Upper lobe of left lung (tissue), 6 donors: ENCODE results near the gene PEX5L. TPM values are rescaled to one million over a fixed set of nuclear protein-coding genes. Genes with fewer than 3 reads are reported as not detected.

Experiments used
- ATAC-seq, 2 donors: fragments of 200-7000 bp; cut with Tn5 transposase; one replicate each; pipeline ENCODE4 v1.9.1; 2022; ENCODE audit warnings: mild to moderate bottlenecking in 2 of 2, moderate library complexity in 2 of 2; ENCODE audit not compliant: low FRiP score in 2 of 2
- DNase-seq, 2 donors: peaks; one replicate each; pipeline ENCODE4 v3.0.0-alpha.2; 2019 to 2020
- H3K27ac ChIP-seq, 4 donors: fragments of 200-600 bp; sonication (generic); one replicate each; pipeline ENCODE4 v1.5.1; 2016 to 2019
- H3K27me3 ChIP-seq, 4 donors: fragments of 200-600 bp; sonication (generic); one replicate each; pipeline ENCODE4 v1.5.1; 2017 to 2019
- H3K36me3 ChIP-seq, 4 donors: fragments of 200-600 bp; sonication (generic); one replicate each; pipeline ENCODE4 v1.5.1; 2016 to 2019
- H3K4me1 ChIP-seq, 4 donors: fragments of 200-600 bp; sonication (generic); one replicate each; pipeline ENCODE4 v1.5.1; 2018 to 2019
- H3K4me3 ChIP-seq, 4 donors: fragments of 200-600 bp; sonication (generic); one replicate each; pipeline ENCODE4 v1.5.1; 2017 to 2019; ENCODE audit warnings: mild to moderate bottlenecking in 2 of 4, moderate library complexity in 1 of 4
- H3K9me3 ChIP-seq, 4 donors: fragments of 200-600 bp; sonication (generic); one replicate each; pipeline ENCODE4 v1.5.1; 2018 to 2019
- EP300 ChIP-seq, 4 donors: sonication (generic); formaldehyde crosslinking; IDR thresholded peaks; one replicate each; pipeline ENCODE4 v1.5.1; 2017; ENCODE audit warnings: antibody characterized with exemption in 4 of 4, control low read depth in 2 of 4
- POLR2A ChIP-seq, 4 donors: fragments of 450-650 bp; IDR thresholded peaks; one replicate each; pipeline ENCODE4 v1.5.1; 2016 to 2017; ENCODE audit warnings: antibody characterized with exemption in 4 of 4, mild to moderate bottlenecking in 2 of 4
- POLR2AphosphoS5 ChIP-seq, 2 donors: sonication (generic); formaldehyde crosslinking; IDR thresholded peaks; one replicate each; pipeline ENCODE4 v1.5.1; 2017; ENCODE audit warnings: antibody characterized with exemption in 2 of 2
- WGBS, 2 donors: methylation state at CpG; one replicate each; pipeline ENCODE4 v1.1.5; 2017 to 2018; 5-methylcytosine and 5-hydroxymethylcytosine counted together
- total RNA-seq, 6 donors: library from RNA; depleted of rRNA in 4 of 6; stranded (reverse); fragments of >200 nt in 4 of 6; gene quantifications; one replicate each; pipeline versions ENCODE4 v1.1.0 to v1.2.1, GENCODE V29; 2016 to 2021
- TF ChIP-seq, protein P1 (sequence below), 6 experiments: fragments of 450-650 bp in 4 of 6; fragments of 200-600 bp in 2 of 6; sonication (generic) in 2 of 6; IDR thresholded peaks; one replicate each; pipeline ENCODE4 v1.5.1; 2016 to 2019; ENCODE audit warnings: antibody characterized with exemption in 6 of 6
- donor health status: DM: no; HTN: no; CAD: no; lungs with moderate emphysema.
- donor health status: DM: no; HTN: yes; CAD: no; lungs with severe emphysema.

The PEX5L gene
- total RNA-seq, 6 donors from 2014 or later = not detected

GRCh38 chr3:179887295-179887943, 149.3 kb downstream of the PEX5L start:
- WGBS, 2 donors = 56 to 64% methylated on average over 4 of the region's 4 CpGs

DNA sequence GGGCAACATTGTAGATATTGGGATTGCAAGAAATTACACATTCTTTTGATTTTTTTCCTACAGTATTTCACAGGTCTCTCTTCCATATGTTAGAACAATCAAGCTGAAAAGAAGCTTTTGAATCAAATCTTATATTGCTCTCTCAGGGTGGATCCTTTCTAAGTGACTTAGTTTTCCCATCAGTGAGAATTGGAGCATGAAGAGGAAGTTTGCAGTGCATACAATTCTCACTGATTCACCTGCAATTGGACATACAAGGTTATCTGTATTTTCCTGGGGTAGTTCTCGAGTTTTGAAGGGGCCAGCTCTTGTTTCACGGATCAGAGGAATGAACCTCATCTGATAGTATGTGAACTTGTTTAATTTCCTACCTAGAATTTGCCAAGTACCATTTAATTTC, 150.8 kb downstream of the PEX5L start:
- Histone ChIP-seq H3K27me3 (no peaks in the 10 kb centered on the region), H3K27ac (no peak overlapping the region), H3K4me3 (no peak overlapping the region), H3K9me3 (no peaks in the 10 kb centered on the region), H3K4me1 (no peaks in the 10 kb centered on the region), H3K36me3 (no peaks in the 10 kb centered on the region)
- 56 to 66% methylated on average over 2 of the region's 2 CpGs for WGBS, 2 donors
- no peak for DNase-seq
- TF ChIP-seq POLR2A (IDR thresholded peaks at IDR 0.05) (no peak), POLR2AphosphoS5 (IDR thresholded peaks at IDR 0.05) (no peak), EP300 (IDR thresholded peaks at IDR 0.05) (no peak)
- TF ChIP-seq, protein P1, sequence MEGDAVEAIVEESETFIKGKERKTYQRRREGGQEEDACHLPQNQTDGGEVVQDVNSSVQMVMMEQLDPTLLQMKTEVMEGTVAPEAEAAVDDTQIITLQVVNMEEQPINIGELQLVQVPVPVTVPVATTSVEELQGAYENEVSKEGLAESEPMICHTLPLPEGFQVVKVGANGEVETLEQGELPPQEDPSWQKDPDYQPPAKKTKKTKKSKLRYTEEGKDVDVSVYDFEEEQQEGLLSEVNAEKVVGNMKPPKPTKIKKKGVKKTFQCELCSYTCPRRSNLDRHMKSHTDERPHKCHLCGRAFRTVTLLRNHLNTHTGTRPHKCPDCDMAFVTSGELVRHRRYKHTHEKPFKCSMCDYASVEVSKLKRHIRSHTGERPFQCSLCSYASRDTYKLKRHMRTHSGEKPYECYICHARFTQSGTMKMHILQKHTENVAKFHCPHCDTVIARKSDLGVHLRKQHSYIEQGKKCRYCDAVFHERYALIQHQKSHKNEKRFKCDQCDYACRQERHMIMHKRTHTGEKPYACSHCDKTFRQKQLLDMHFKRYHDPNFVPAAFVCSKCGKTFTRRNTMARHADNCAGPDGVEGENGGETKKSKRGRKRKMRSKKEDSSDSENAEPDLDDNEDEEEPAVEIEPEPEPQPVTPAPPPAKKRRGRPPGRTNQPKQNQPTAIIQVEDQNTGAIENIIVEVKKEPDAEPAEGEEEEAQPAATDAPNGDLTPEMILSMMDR (IDR thresholded peaks at IDR 0.05) = no peak
- ATAC-seq = no peak

More at GRCh38 chr3:179887295-179887943, 149.3 kb downstream of the PEX5L start:
- ATAC-seq (no peak), DNase-seq (no peak)
- no peak overlapping the region for H3K4me3 ChIP-seq
- no peak for TF ChIP-seq EP300 (IDR thresholded peaks at IDR 0.05)
- TF ChIP-seq, protein P1 (IDR thresholded peaks at IDR 0.05) = no peak
- TF ChIP-seq POLR2A (IDR thresholded peaks at IDR 0.05) = no peak
- no peak for TF ChIP-seq POLR2AphosphoS5 (IDR thresholded peaks at IDR 0.05)
- H3K4me1 ChIP-seq = no peaks in the 10 kb centered on the region
- H3K27me3 ChIP-seq = no peaks in the 10 kb centered on the region
- no peaks in the 10 kb centered on the region for H3K36me3 ChIP-seq
- H3K9me3 ChIP-seq = no peaks in the 10 kb centered on the region
- no peak overlapping the region for H3K27ac ChIP-seq

DNA sequence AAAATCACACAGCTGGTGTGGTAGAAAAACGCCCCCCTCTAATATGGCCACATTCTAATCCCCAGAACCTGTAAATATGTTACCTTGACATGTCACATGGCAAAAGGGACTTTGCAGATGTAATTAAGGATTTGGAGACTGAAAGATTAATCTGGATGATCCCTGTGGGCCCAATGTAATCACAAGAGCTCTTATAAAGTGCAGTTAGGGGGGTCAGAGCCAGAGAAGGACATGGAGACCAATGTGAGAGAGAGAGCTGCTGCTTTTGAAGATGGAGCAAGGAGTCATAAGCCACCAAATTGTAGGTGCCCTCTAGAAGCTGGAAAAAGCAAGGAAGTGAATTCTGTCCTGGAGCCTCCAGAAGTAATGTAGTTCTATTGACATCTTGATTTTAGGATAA, 152.6 kb downstream of the PEX5L start:
- Histone ChIP-seq H3K4me1 (no peaks in the 10 kb centered on the region), H3K36me3 (no peaks in the 10 kb centered on the region), H3K27ac (no peak overlapping the region), H3K9me3 (no peaks in the 10 kb centered on the region), H3K27me3 (no peaks in the 10 kb centered on the region), H3K4me3 (no peak overlapping the region)
- WGBS, 2 donors = 77 to 83% methylated on average over 1 of the region's 1 CpG
- ATAC-seq (no peak), DNase-seq (no peak)
- TF ChIP-seq POLR2A (IDR thresholded peaks at IDR 0.05) (no peak), EP300 (IDR thresholded peaks at IDR 0.05) (no peak), POLR2AphosphoS5 (IDR thresholded peaks at IDR 0.05) (no peak)
- TF ChIP-seq, protein P1 (IDR thresholded peaks at IDR 0.05) = no peak

DNA sequence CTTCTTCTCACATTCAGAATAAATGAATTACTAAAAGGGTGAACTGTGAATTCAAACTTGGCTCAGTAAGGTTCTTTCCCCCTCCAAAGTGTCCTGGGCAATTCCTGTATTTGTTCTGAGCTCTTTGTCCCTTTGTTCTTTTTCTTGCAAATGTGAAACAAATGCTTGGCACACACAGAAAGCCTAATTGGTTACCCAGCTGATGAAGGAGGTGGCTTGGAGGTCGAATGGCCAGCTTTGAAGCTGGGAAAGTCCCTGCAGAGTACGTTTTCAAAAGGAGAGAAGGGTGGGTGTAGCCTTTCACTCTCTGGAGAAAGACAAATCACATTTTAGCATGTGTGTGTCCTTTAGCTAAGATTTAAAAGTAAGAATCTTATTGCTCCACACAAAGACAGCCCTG, 154.4 kb downstream of the PEX5L start:
- DNase-seq (no peak), ATAC-seq (no peak)
- no peaks in the 10 kb centered on the region for H3K4me1 ChIP-seq
- H3K9me3 ChIP-seq = no peaks in the 10 kb centered on the region
- H3K27ac ChIP-seq = no peak overlapping the region
- no peaks in the 10 kb centered on the region for H3K36me3 ChIP-seq
- no peak overlapping the region for H3K4me3 ChIP-seq
- WGBS, 2 donors = 8 to 12% methylated on average over 2 of the region's 2 CpGs
- TF ChIP-seq, protein P1 (IDR thresholded peaks at IDR 0.05) = no peak
- TF ChIP-seq EP300 (IDR thresholded peaks at IDR 0.05) (no peak), POLR2A (IDR thresholded peaks at IDR 0.05) (no peak), POLR2AphosphoS5 (IDR thresholded peaks at IDR 0.05) (no peak)
- no peaks in the 10 kb centered on the region for H3K27me3 ChIP-seq

GRCh38 chr3:179881791-179882190, 154.9 kb downstream of the PEX5L start:
- Histone ChIP-seq H3K4me3 (no peak overlapping the region), H3K27me3 (no peaks in the 10 kb centered on the region), H3K27ac (no peak overlapping the region), H3K9me3 (no peaks in the 10 kb centered on the region), H3K4me1 (no peaks in the 10 kb centered on the region), H3K36me3 (no peaks in the 10 kb centered on the region)
- 25 to 44% methylated on average over 2 of the region's 2 CpGs for WGBS, 2 donors
- no peak for TF ChIP-seq POLR2AphosphoS5 (IDR thresholded peaks at IDR 0.05)
- no peak for TF ChIP-seq EP300 (IDR thresholded peaks at IDR 0.05)
- no peak for TF ChIP-seq POLR2A (IDR thresholded peaks at IDR 0.05)
- ATAC-seq (no peak), DNase-seq (no peak)
